Activated naive CD8-positive, alpha-beta T cell treated with anti-CD3 and anti-CD28 coated beads, Interleukin-2, amount 50 U/mL, for 24 hours (primary cell): Measurements from ENCODE around the gene ARID5A.
A peak's percentile ranks its signal among the peaks of the same experiment; 100 is the strongest.
"Not testable (repeated sequence)": the region's sequence is repeated elsewhere in the genome, so short reads cannot be mapped to it uniquely, and the experiment has no call there.

ENCODE experiments used
- ATAC-seq: fragments of 150-1000 bp; cut with Tn5 transposase; one replicate; pipeline ENCODE4 v1.10.0; 2021
- DNase-seq: peaks from one replicate; pipeline ENCODE4 v3.0.0; 2021
- H3K27ac Mint-ChIP-seq: one replicate; pipeline ENCODE4 v1.8.0; 2021; ENCODE audit warnings: mild to moderate bottlenecking, mixed read lengths
- H3K27me3 Mint-ChIP-seq: one replicate; pipeline ENCODE4 v1.8.0; 2021; ENCODE audit warnings: mixed read lengths
- H3K36me3 Mint-ChIP-seq: one replicate; pipeline ENCODE4 v1.8.0; 2021; ENCODE audit warnings: low read depth, mixed read lengths
- H3K4me1 Mint-ChIP-seq: one replicate; pipeline ENCODE4 v1.8.0; 2021; ENCODE audit warnings: mixed read lengths
- H3K4me3 Mint-ChIP-seq: one replicate; pipeline ENCODE4 v1.8.0; 2021; ENCODE audit warnings: mild to moderate bottlenecking, moderate library complexity, mixed read lengths
- H3K9me3 Mint-ChIP-seq: one replicate; pipeline ENCODE4 v1.8.0; 2021; ENCODE audit warnings: mixed read lengths

ARID5A gene

DNA sequence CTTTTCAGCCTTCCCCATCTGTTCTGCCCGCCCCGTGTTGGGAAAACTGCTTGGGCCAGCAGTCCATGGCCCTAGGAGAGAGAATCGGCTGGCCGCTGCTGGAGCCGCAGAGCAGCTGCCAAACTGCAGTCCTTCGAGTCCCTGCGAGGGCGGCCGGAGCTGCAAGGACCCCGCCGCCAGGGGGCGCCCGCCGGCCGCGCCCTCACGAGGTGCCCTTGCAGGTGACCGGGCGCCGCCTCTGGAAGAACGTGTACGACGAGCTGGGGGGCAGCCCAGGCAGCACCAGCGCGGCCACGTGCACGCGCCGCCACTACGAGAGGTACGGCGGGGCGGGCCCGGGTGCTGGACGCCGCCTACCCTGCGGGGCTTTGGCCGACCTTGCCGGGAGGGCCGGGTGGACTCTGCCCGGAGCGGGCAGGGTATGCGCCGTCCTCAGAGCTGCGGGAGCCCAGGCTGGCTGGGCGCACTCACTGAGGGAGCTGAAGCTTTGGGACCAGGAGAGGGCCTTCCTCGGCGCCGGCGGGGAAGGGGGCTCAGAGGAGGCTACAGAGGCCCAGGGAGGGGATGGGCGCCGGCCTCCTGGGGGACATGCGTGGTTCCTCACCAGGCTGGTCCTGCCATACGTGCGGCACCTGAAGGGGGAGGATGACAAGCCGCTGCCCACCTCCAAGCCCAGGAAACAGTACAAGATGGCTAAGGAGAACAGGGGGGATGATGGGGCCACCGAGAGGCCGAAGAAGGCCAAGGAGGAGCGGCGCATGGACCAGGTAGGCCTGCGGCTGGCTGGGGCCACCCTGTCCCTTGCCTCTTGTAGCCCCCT, 13.6 kb downstream of the ARID5A start:
- ATAC-seq = no peak

DNA sequence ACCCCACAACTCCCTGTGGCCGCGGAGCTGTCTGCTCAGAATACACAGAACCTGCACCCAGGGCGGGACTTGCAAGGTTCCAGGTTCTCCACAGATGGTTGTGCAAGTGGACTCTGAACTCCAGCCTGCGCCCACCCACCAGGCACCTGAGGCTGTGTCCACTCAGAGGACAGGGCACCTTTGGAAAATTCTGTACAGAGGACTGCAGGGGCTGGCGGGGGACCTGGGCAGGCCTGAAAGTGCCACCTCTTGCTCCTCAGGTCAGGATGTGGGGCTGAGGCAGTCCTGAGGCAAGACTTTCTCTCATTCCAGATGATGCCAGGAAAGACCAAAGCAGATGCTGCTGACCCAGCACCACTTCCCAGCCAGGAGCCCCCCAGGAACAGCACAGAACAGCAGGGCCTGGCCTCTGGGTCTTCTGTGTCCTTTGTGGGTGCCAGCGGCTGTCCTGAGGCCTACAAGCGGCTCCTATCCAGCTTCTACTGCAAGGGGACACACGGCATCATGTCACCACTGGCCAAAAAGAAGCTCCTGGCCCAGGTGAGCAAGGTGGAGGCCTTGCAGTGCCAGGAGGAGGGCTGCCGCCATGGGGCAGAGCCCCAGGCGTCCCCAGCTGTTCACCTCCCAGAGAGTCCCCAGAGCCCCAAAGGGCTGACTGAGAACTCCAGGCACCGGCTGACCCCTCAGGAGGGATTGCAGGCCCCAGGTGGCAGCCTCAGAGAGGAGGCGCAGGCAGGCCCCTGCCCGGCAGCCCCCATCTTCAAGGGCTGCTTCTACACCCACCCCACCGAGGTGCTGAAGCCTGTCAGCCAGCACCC, 14.4 kb downstream of the ARID5A start:
- H3K27me3 Mint-ChIP-seq = no peaks in the 10 kb centered on the region
- peaks cover 22% of the 10 kb centered on the region for H3K36me3 Mint-ChIP-seq
- no peak overlapping the region for H3K27ac Mint-ChIP-seq
- ATAC-seq (no peak), DNase-seq (no peak)
- H3K9me3 Mint-ChIP-seq = no peaks in the 10 kb centered on the region
- H3K4me1 Mint-ChIP-seq = peaks cover 31% of the 10 kb centered on the region
- no peak overlapping the region for H3K4me3 Mint-ChIP-seq

More for the DNA sequence above, 13.6 kb downstream of the ARID5A start:
- Mint-ChIP-seq H3K9me3 (no peaks in the 10 kb centered on the region), H3K4me3 (no peak overlapping the region), H3K27me3 (no peaks in the 10 kb centered on the region), H3K36me3 (peaks cover 28% of the 10 kb centered on the region), H3K4me1 (peaks cover 39% of the 10 kb centered on the region), H3K27ac (no peak overlapping the region)
- no peak for DNase-seq

DNA sequence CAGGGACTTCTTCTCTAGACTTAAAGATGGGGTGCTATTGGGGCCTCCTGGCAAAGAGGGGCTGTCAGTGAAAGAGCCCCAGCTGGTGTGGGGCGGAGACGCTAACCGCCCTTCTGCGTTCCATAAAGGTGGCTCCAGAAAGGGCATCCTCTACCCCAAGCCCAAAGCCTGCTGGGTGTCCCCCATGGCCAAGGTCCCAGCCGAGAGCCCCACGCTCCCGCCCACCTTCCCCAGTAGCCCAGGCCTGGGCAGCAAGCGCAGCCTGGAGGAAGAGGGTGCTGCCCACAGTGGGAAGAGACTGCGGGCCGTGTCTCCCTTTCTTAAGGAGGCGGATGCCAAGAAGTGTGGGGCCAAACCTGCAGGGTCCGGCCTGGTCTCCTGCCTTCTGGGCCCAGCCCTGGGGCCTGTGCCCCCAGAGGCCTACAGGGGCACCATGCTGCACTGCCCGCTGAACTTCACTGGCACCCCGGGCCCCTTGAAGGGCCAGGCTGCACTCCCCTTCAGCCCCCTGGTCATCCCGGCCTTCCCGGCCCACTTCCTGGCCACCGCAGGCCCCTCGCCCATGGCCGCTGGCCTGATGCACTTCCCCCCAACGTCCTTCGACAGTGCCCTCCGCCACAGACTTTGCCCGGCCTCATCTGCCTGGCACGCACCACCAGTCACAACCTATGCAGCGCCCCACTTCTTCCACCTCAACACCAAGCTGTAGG, 15.2 kb downstream of the ARID5A start:
- no peak overlapping the region for H3K27ac Mint-ChIP-seq

GRCh38 chr2:96552315-96553175, 16.0 kb downstream of the ARID5A start:
- Mint-ChIP-seq H3K4me3 (no peak overlapping the region), H3K27ac (no peak overlapping the region), H3K27me3 (no peaks in the 10 kb centered on the region), H3K9me3 (peaks cover 6% of the 10 kb centered on the region), H3K36me3 (peaks cover 11% of the 10 kb centered on the region), H3K4me1 (peaks cover 28% of the 10 kb centered on the region)
- ATAC-seq (no peak), DNase-seq (no peak)

More for the DNA sequence above, 15.2 kb downstream of the ARID5A start:
- Mint-ChIP-seq H3K4me3 (no peak overlapping the region), H3K27me3 (no peaks in the 10 kb centered on the region), H3K4me1 (peaks cover 27% of the 10 kb centered on the region), H3K36me3 (peaks cover 17% of the 10 kb centered on the region), H3K9me3 (peaks cover under 1% of the 10 kb centered on the region)
- DNase-seq = no peak
- no peak for ATAC-seq

GRCh38 chr2:96553176-96553956, 16.8 kb downstream of the ARID5A start:
- H3K27ac Mint-ChIP-seq = peak overlapping the region; percentile 49
- H3K36me3 Mint-ChIP-seq = peaks cover 7% of the 10 kb centered on the region
- H3K27me3 Mint-ChIP-seq = no peaks in the 10 kb centered on the region
- H3K4me3 Mint-ChIP-seq = no peak overlapping the region
- DNase-seq (no peak), ATAC-seq (no peak)
- peaks cover 28% of the 10 kb centered on the region for H3K4me1 Mint-ChIP-seq
- peaks cover 6% of the 10 kb centered on the region for H3K9me3 Mint-ChIP-seq

- Mint-ChIP-seq H3K27ac (peak overlapping the region; percentile 49), H3K4me1 (peaks cover 28% of the 10 kb centered on the region)
- not testable (repeated sequence) for H3K27me3 Mint-ChIP-seq, H3K36me3 Mint-ChIP-seq, ATAC-seq, DNase-seq, H3K9me3 Mint-ChIP-seq, H3K4me3 Mint-ChIP-seq
Observed at GRCh38 chr2:96553957-96554292, 17.4 kb downstream of the ARID5A start.

DNA sequence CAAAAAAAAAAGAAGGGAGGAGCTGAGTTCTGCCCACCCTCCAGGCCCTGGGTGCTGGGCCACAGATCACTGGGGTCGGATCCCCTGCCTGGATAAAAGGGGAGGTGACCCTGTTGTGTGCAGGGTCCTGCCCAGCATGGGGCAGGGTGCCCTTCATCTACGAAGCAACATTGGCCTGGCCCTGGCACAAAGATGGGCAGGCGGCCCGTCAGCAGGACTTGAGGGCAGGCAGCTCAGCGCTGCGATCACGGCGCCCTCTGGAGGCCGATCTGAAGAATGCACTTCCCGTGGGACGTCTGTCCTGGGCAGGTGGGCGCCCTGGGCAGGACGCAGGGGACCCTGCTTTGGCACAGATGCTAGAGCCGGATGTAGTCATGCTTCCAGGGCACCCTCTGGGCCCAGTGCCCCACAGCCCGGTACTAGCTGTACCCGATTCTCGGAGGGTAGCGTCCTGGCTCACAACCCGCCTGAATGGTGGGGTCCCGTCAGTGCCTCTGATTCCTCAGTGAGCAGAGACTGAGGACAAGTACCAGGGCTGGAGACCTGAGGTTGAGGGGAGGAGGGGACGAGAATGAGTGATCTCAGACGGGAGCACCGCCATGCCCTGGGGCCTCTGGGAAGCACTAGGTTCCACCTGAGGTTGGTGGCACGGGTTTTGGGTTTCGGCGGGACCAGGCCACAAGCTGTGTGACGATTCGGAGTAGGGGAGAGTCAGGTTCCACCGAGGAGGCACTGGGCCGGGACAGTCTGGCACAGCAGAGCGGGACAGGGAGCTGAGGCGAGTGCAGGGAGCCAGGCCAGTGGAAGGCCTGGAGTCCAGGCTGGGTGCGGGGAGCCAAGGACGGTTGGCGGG, 18.0 kb downstream of the ARID5A start:
- H3K4me1 Mint-ChIP-seq = peaks cover 28% of the 10 kb centered on the region
- peak overlapping the region; percentile 27 for H3K27ac Mint-ChIP-seq
- ATAC-seq = peak; percentile 28
- H3K27me3 Mint-ChIP-seq = no peaks in the 10 kb centered on the region
- DNase-seq = peak; percentile 74
- H3K4me3 Mint-ChIP-seq = no peak overlapping the region
- peaks cover 6% of the 10 kb centered on the region for H3K9me3 Mint-ChIP-seq
- peaks cover 2% of the 10 kb centered on the region for H3K36me3 Mint-ChIP-seq

- no peak for DNase-seq
- Mint-ChIP-seq H3K27ac (peak overlapping the region; percentile 27), H3K4me1 (peaks cover 28% of the 10 kb centered on the region), H3K27me3 (no peaks in the 10 kb centered on the region), H3K36me3 (peaks cover 2% of the 10 kb centered on the region), H3K9me3 (peaks cover 6% of the 10 kb centered on the region), H3K4me3 (no peak overlapping the region)
- no peak for ATAC-seq
Observed at GRCh38 chr2:96555146-96555610, 18.6 kb downstream of the ARID5A start.

- Mint-ChIP-seq H3K4me1 (peaks cover 28% of the 10 kb centered on the region), H3K4me3 (no peak overlapping the region), H3K27ac (no peak overlapping the region), H3K36me3 (peaks cover 2% of the 10 kb centered on the region), H3K27me3 (no peaks in the 10 kb centered on the region), H3K9me3 (peaks cover 6% of the 10 kb centered on the region)
- ATAC-seq (peak; percentile 85), DNase-seq (peak; percentile 52)
Observed at GRCh38 chr2:96556441-96557330, 20.1 kb downstream of the ARID5A start.

- not testable (repeated sequence) for H3K4me3 Mint-ChIP-seq, H3K9me3 Mint-ChIP-seq, H3K36me3 Mint-ChIP-seq, H3K27me3 Mint-ChIP-seq, H3K27ac Mint-ChIP-seq, DNase-seq, ATAC-seq
- H3K4me1 Mint-ChIP-seq = peaks cover 28% of the 10 kb centered on the region
Observed at GRCh38 chr2:96557421-96557820, 20.9 kb downstream of the ARID5A start.

GRCh38 chr2:96558061-96558460, 21.5 kb downstream of the ARID5A start:
- Mint-ChIP-seq H3K27ac (no peak overlapping the region), H3K4me3 (no peak overlapping the region), H3K27me3 (no peaks in the 10 kb centered on the region), H3K4me1 (peaks cover 25% of the 10 kb centered on the region), H3K36me3 (no peaks in the 10 kb centered on the region), H3K9me3 (peaks cover 6% of the 10 kb centered on the region)
- DNase-seq (no peak), ATAC-seq (no peak)

DNA sequence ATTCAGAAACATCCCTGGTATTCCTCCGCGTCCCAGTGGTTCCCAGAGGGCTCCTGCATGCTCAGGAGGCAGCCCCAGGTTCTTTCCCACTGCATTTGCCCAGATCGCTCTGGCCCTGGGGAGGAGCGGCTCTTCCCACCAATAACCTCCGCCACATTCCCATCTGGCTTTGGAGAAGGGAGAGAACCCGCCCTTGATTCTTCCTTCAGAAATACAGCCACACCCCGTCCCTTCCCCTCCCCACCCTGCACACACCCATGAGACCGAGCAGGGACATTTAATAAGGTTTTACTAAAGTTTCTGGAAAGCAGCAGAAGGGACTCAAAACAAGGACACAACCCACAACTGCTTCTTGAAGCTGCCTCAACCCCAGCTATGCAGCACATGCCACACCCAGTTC, 21.9 kb downstream of the ARID5A start:
- Mint-ChIP-seq H3K27ac (no peak overlapping the region), H3K4me1 (peaks cover 23% of the 10 kb centered on the region), H3K36me3 (no peaks in the 10 kb centered on the region), H3K4me3 (no peak overlapping the region), H3K9me3 (peaks cover 6% of the 10 kb centered on the region), H3K27me3 (no peaks in the 10 kb centered on the region)
- DNase-seq (no peak), ATAC-seq (no peak)
